Smooth muscle cell (in vitro differentiated cells): ENCODE measurements around the gene GPD2. TPM values are rescaled to one million over a fixed set of nuclear protein-coding genes. Genes with fewer than 3 reads are reported as not detected.

Experiments used
- DNase-seq: peaks from one replicate; lab custom pipeline; 2025; ENCODE audit not compliant: unreplicated experiment; lab: John Stamatoyannopoulos, UW
- H2AFZ ChIP-seq: fragments of 200-600 bp; sonication (generic); 2 replicates; pipeline ENCODE4 v1.6.0; 2016; ENCODE audit warnings: antibody characterized with exemption, low read depth, mild to moderate bottlenecking
- H3F3A ChIP-seq: fragments of 200-600 bp; sonication (generic); 2 replicates; pipeline ENCODE4 v1.6.0; 2017; ENCODE audit warnings: antibody characterized with exemption, low read depth
- H3K27ac ChIP-seq: fragments of 200-600 bp; sonication (generic); 2 replicates; pipeline ENCODE4 v1.5.1; 2016; ENCODE audit warnings: low read depth, mild to moderate bottlenecking
- H3K27me3 ChIP-seq: fragments of 200-600 bp; sonication (generic); 2 replicates; pipeline ENCODE4 v1.6.1; 2016; ENCODE audit warnings: low read depth, mild to moderate bottlenecking
- H3K36me3 ChIP-seq: fragments of 200-600 bp; sonication (generic); 2 replicates; pipeline ENCODE4 v1.5.1; 2016; ENCODE audit warnings: low read depth
- H3K4me1 ChIP-seq: fragments of 200-600 bp; sonication (generic); 2 replicates; pipeline ENCODE4 v1.5.1; 2016; ENCODE audit warnings: low read depth
- H3K4me2 ChIP-seq: fragments of 200-600 bp; sonication (generic); 2 replicates; pipeline ENCODE4 v1.6.0; 2016; ENCODE audit warnings: mild to moderate bottlenecking
- H3K4me3 ChIP-seq: fragments of 200-600 bp; sonication (generic); 2 replicates; pipeline ENCODE4 v1.5.1; 2016; ENCODE audit warnings: mild to moderate bottlenecking
- H3K79me2 ChIP-seq: fragments of 200-600 bp; sonication (generic); 2 replicates; pipeline ENCODE4 v1.6.0; 2016; ENCODE audit warnings: low read depth, mild to moderate bottlenecking
- H3K9ac ChIP-seq: fragments of 200-600 bp; sonication (generic); 2 replicates; pipeline ENCODE4 v1.6.0; 2016; ENCODE audit warnings: low read depth
- H3K9me3 ChIP-seq: fragments of 200-600 bp; sonication (generic); replicated peaks from 2 replicates; pipeline ENCODE4 v1.5.1; 2016; ENCODE audit warnings: low read depth
- H4K20me1 ChIP-seq: fragments of 200-600 bp; sonication (generic); 2 replicates; pipeline ENCODE4 v1.6.0; 2016; ENCODE audit warnings: low read depth
- WGBS: methylation state at CpG from one replicate; pipeline ENCODE4 v1.1.7; 2016; ENCODE audit warnings: low lambda C conversion rate; 5-methylcytosine and 5-hydroxymethylcytosine counted together
- polyA plus RNA-seq: library from polyadenylated mRNA; unstranded; fragments of >200 nt; fragmentation: Nextera tagmentation; extraction: Ambion mirVana; gene quantifications from 2 replicates; pipeline ENCODE4 v1.2.1, GENCODE V29; 2016
- total RNA-seq: library from RNA; depleted of rRNA; stranded (reverse); fragments of >200 nt; gene quantifications from 2 replicates; pipeline ENCODE4 v1.2.3, GENCODE V29; 2014
- TF ChIP-seq, protein P1 (sequence below): fragments of 200-600 bp; sonication (generic); IDR thresholded peaks from 2 replicates; pipeline ENCODE4 v1.5.1; 2017; ENCODE audit warnings: borderline replicate concordance, mild to moderate bottlenecking, antibody characterized with exemption; ENCODE audit not compliant: insufficient read depth, poor library complexity, severe bottlenecking

Gene GPD2
- total and polyA plus RNA-seq, 2 experiments from 2014 or later: 5.6 to 25.8 TPM

DNA sequence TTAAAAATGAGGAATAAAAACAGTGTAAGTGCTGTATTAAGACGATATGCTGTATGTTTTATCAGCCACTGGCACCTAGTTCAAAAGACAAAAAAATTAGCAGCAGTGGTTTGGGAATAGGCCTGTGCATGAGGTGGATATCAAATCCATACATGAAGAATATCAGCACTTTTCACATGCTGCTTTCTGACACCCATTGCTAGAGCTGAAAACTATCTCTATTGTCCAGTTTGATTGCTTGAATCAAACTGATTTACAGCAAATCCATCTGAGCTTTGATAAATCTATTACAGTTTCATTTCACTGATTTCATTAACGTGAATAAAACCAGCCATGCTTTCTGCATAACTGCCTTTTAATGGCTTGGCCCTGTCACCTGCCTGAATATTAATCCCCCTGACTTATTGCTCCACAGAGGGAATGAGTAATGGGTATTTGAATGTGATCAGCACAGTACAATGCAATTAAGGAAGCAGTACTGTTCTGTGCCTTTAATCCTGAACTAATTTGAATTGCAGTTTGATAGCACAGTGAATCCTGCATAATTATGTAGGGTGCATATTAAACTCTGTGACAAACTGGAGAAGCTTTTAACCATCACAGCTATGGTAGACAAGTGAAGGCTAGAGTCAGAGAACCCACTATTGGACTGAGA, 154.0 kb downstream of the GPD2 start:
- Histone ChIP-seq H3F3A (no peaks in the 10 kb centered on the region), H3K4me3 (no peak overlapping the region), H2AFZ (no peak overlapping the region), H3K27me3 (no peaks in the 10 kb centered on the region), H3K9me3 (no peaks in the 10 kb centered on the region), H3K4me1 (no peaks in the 10 kb centered on the region), H3K36me3 (no peaks in the 10 kb centered on the region), H3K9ac (no peak overlapping the region), H4K20me1 (no peaks in the 10 kb centered on the region), H3K79me2 (no peaks in the 10 kb centered on the region), H3K4me2 (no peak overlapping the region), H3K27ac (no peak overlapping the region)
- 66% methylated on average over 2 of the region's 2 CpGs for whole genome bisulfite sequencing
- no peak for DNase-seq
- TF ChIP-seq, protein P1, sequence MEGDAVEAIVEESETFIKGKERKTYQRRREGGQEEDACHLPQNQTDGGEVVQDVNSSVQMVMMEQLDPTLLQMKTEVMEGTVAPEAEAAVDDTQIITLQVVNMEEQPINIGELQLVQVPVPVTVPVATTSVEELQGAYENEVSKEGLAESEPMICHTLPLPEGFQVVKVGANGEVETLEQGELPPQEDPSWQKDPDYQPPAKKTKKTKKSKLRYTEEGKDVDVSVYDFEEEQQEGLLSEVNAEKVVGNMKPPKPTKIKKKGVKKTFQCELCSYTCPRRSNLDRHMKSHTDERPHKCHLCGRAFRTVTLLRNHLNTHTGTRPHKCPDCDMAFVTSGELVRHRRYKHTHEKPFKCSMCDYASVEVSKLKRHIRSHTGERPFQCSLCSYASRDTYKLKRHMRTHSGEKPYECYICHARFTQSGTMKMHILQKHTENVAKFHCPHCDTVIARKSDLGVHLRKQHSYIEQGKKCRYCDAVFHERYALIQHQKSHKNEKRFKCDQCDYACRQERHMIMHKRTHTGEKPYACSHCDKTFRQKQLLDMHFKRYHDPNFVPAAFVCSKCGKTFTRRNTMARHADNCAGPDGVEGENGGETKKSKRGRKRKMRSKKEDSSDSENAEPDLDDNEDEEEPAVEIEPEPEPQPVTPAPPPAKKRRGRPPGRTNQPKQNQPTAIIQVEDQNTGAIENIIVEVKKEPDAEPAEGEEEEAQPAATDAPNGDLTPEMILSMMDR: no peak

DNA sequence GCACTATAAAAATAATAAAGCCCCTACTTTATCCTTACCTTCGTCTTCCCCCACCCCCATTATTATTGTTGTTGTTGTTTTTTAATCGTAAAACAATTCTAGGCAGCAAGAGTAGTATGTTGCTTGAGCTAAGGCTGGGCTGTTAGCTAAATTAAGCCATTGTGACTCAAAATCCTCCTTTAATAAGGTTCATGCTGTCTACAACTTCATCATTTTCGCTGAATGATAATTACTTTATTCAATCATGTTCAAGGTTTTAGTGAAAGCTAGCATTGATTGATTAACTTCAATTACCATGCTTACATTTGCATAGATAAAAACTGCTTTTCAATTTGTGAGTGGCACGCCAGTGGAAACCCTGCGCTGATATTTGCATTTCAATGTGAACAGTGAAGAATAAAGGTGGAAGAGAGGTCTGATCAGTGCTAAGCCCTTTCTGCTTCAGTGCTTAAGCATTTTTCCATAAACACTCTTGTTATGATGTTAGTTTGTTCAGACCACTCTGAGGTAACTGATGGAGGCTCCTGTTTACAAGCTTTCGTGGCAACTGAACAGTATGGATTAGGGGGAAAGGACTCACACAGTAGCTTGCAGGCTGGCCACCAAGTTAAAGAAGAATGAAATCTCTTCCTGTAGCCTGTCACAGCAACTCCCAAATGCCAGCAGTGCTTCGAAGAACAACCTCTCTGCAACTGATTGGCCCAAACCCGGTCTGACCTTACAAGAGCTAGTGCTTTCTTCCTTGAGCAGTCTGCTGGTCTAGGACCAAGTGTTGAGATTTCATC, 156.8 kb downstream of the GPD2 start:
- H3K4me2 ChIP-seq: no peak overlapping the region
- H3F3A ChIP-seq: no peaks in the 10 kb centered on the region
- H3K27me3 ChIP-seq: no peaks in the 10 kb centered on the region
- no peaks in the 10 kb centered on the region for H3K79me2 ChIP-seq
- no peak overlapping the region for H3K4me3 ChIP-seq
- no peaks in the 10 kb centered on the region for H3K36me3 ChIP-seq
- no peak overlapping the region for H2AFZ ChIP-seq
- H3K4me1 ChIP-seq: no peaks in the 10 kb centered on the region
- no peak for DNase-seq
- no peak overlapping the region for H3K9ac ChIP-seq
- WGBS: 47% methylated on average over 8 of the region's 8 CpGs
- H3K27ac ChIP-seq: no peak overlapping the region
- no peaks in the 10 kb centered on the region for H3K9me3 ChIP-seq
- TF ChIP-seq, protein P1: no peak
- no peaks in the 10 kb centered on the region for H4K20me1 ChIP-seq

DNA sequence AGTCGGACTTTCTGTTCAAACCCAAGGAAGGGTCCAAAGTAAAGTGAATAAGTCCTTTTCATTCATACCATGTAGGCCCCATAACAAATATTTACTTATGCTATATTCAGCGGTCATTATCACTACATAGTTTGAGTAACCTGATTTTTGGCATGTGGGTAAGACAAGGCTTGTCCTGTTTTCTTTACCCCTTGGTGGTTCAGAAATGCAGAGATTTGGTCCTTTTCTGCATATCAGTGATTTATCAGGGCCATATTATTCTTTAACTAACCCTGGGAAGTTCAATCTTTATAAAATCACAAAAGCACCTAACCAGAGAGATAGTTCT, 157.4 kb downstream of the GPD2 start:
- Histone ChIP-seq H3K27ac (no peak overlapping the region), H3K9me3 (no peaks in the 10 kb centered on the region), H3K4me1 (no peaks in the 10 kb centered on the region), H3K79me2 (no peaks in the 10 kb centered on the region), H3K4me3 (no peak overlapping the region), H4K20me1 (no peaks in the 10 kb centered on the region), H3K27me3 (no peaks in the 10 kb centered on the region), H3K9ac (no peak overlapping the region), H3K4me2 (no peak overlapping the region), H3F3A (no peaks in the 10 kb centered on the region), H2AFZ (no peak overlapping the region), H3K36me3 (no peaks in the 10 kb centered on the region)
- no peak for DNase-seq
- TF ChIP-seq, protein P1: no peak
- 94% methylated on average over 2 of the region's 2 CpGs for WGBS
